NCI-H2107 treated with DMSO at 0.1 percent for 48 hours (cell line): Measurements from ENCODE around the gene RANBP10.
A peak's percentile ranks its signal among the peaks of the same experiment; 100 is the strongest.

ENCODE experiments used
- DNase-seq: peaks from one replicate; lab custom pipeline; 2025; ENCODE audit not compliant: unreplicated experiment; lab: John Stamatoyannopoulos, UW

Gene RANBP10

DNA sequence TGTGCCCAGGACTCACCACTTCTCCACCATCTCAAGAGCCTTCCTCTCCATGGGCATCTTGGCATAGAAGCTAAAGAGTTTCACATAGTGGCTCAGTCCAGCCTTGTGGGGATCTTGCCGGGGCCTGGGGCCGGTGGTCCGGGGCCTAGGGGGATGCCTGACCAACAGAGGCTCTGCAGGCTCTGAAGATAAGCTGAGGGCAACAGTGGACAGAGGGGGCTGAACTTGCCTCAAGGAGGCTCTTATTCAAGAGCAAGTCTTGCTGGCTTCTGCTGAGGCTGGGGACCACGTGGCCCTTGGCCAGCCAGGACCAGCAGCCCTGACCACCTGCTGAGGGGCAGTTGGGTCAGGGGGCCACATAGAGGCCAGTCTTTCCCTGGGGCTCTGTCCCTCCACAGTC is 22.3 kb upstream of the RANBP10 start:
- DNase-seq: no peak

DNA sequence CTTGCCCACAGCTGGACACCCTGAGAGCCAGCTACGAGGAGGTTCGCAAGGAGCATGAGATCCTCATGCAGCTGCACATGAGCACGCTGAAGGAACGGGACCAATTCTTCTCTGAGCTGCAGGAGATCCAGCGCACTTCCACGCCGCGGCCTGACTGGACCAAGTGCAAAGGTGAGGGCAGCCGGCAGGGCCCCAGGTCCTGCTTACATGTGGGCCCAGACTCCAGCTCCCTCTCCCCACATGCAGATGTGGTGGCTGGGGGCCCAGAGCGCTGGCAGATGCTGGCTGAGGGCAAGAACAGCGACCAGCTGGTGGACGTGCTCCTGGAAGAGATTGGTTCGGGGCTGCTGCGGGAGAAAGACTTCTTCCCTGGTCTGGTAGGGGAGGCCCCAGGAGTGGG is 19.5 kb upstream of the RANBP10 start:
- no peak for DNase-seq

DNA sequence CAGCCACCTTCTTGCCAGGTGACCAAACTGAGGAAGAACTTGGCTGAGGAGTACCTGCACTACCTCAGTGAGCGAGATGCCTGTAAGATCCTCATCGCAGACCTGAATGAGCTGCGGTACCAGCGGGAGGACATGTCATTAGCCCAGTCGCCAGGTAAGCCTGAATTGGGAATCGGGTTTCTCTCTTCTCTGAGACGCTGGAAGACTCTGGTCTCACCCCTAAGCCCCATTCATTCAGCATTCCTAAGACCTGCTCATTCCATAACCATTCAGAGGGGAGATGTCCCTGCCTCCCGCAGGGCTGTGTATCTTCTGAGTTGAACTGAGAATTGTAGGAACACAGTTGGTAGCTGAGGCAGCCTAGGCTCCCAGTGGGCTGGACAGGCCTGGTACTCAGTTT is 18.8 kb upstream of the RANBP10 start:
- DNase-seq: no peak

DNA sequence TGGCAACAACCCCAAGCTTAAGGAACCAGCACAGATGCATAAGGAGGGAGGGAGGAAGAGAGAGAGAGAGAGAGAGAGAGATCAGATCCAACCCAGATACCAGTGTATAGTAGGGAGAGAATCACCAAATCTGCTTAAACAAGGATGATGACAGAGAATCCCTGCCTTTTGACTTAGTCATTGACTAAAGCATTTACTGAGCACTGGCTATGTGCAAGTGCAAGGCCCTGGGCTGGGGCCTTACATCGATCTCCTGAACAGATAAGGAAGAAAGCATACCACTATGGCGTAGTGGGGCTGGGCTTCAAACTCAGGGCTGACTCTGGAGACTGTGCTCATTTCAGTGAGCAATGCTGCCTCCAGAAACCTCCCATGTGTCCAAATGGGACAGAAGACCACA is 16.2 kb upstream of the RANBP10 start:
- no peak for DNase-seq

DNA sequence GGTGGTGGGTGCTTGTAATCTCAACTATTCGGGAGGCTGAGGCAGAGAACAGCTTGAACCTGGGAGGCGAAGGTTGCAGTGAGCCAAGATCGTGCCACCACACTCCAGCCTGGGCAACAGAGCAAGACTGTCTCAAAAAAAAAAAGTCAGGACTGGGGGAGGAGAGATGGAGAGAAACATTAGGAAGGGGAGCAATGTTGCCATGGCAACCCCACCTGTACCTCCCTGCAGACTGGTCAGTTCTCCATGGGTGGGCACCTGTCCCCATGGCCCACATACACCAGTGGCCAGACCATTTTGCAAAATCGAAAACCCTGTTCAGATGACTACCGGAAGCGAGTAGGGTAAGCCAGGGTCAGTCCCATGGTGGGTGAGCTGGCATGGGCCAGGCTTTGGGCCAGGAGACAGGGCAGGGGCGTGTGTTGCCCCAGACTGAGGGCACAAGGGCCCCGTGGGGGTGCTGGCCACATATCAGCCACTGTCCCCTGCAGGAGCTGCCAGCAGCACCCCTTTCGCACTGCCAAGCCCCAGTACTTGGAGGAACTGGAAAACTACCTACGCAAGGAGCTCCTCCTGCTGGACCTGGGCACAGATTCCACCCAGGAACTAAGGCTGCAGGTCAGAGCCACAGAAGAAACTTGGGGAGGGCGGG is 14.4 kb upstream of the RANBP10 start:
- no peak for DNase-seq

DNA sequence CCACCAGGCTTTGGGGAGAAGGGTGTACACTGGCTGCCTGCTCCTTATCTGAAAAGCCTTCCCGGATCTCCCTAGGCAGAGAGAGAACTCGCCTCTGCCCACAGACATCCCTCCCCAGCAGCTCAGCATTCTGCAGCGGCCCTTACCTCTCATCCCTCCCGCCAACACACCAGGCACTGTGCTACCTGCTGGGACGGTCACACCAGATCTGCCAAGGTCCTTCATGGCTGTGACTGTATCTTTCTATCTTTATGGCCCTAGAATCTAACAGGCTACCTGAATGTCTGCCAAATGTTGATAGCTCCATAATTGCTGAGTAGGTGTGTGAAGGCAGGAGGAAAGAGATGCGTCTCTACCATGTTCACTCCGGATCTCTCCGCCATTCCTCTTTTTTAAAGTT is 8.2 kb upstream of the RANBP10 start:
- DNase-seq: no peak

DNA sequence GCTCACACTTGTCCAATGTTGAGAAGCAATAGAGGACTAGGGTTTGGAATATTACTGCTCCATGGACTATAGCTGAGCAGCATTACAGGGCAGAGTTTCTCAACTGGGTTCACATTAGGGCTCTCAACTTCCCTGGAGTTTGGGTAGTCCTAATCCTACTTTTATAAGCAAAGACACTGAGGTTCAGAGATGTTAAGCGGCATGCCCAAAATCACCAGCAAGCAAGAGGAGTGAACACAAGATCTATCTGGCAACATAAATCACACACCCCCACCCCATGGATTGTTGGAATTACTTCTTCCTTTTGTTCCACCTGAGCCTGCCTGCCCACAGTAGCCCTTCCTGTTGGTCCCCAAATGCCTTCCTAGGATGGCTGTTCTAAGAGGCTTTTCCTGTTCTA is 5.5 kb upstream of the RANBP10 start:
- no peak for DNase-seq

DNA sequence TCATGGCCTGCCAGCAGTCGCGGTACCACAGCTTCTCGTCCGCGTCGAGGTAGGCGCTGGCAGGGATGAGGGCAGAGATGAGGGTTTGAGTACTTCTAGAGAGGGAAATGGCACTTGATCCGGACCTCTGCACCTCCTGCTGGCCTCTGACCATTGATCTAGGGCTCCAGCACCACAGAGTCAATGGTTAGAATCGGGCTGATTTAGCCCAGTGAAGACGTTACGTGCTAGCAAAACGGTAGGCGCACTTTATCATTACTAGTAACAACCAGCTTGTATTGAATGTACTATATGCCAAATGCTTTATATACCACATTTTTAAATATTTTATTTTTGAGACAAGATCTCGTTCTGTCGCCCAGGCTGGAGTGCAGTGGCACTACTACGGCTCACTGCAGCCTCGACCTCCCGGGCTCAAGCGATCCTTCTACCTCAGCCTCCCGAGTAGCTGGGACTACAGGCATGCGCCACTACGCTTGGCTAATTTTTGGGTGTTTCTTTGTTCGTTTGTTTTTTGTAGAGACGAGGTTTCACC is 855 bp upstream of the RANBP10 start:
- DNase-seq: no peak

DNA sequence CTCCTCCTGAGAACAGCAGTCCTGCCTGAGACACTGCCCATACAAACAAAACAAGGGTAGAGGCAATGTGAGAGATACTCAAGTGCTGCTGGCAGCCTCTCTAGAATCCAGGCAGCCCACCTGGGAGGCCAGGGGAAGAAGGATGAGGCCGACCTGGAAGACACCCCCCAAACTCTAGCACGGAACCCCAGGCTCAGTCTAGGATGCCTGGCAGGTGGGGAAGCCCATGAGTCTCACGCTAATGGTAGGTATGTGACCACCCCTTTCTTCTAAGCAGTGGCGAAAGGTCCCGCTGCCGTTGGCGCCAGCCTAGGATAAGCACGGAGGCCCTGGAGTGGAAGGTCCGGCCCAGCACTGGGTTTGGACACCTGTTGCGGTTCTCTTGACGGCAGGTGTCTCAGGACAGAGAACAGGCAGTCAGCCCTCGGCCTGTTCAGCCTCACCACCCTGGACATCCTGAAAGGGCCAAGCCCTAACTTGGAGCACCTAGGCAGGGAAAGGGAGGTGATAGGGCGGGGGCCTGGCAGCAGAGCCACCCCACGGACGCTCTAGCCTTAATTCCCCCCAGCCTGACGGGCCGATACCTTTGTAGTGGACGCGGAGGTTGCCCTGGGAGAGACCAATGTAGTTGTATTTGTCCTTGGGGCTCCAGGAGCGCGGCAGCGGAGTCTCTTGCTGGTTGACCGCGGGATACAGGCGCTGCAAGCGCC is 487 bp downstream of the RANBP10 start:
- DNase-seq: no peak

DNA sequence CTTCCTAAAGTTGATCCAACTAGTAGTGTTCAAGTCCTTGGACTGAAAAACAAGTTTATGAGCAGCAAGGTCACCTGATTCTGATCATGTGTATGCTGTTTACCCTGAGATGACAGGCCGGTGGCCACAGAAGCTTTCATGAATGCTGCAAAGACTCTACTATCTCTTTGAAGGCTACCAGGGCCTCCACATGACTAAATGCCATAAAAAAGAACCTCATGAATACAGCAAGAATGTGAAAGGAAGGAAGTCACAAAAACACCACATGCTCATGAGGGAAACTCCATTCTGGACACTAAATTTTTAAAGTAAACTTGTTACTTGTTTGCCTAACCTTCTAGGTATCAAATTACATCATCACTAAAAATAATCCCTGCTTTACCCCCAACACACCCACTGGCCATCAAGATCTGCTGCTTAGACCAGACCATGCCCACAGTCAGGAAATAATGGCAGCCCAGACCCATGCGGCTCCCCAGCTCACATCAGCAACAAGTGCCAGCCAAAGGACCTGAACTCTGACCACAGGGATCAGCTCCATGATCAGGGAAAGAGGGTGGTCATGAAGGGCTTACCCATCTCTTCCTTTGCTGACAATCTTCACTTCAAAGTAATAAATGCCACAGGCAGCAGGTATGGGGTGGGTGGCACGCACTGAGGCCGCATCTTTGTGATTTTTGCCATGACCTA is 1.4 kb downstream of the RANBP10 start:
- no peak for DNase-seq

DNA sequence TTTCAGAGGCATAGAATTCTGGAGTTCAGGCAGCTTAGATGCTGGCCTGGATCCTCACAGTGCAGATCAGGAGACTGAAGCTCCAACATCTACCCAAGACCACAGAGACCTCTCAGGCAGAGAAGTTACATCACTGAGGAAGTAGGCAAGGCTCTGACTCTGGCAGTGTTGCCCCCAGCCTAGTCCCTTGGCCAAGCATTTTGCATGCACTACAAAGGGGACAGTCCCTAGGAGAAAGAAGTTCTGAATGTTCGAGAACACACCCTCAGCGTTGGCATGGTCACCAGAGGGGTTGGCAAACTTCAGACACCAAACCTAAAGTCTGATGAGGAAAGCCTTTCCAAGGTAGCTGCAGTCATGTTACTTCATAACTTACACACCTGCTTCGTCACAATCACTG is 2.5 kb downstream of the RANBP10 start:
- no peak for DNase-seq

DNA sequence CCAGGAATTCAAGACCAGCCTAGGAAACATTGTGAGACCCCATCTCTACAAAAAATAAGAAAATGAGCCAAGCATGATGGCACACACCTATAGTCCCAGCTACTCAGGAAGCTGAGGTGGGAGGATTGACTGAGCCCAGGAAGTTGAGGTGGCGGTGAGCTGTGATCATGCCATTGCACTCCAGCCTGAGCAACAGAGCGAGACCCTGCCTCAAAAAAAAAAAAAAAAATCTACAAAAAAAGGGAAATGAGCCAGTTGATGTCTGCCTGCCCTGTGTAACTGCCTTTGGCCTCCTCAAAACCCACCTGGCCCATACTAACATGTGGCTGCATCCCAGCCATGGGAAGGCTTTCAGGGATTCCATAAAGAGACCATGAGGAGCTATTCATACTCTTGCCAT is 4.5 kb downstream of the RANBP10 start:
- no peak for DNase-seq

DNA sequence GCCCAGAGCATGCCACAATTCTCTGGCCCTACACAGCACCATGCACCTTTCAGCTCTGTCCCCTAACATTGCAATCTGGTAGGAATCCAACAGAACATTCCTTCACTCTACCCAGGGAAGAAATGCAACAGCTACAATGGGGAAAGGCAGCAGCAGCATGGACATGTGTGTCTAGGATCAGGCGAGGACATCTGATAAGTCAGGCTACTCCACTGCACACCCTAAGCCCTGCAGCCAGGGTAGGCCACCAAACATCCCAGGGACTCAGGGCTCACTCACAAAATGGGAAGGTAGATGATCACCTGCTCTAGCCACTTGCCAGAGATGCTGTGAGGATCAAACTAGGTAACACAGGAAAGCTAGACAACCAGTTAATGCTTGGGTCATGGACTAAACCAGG is 5.1 kb downstream of the RANBP10 start:
- DNase-seq: no peak

DNA sequence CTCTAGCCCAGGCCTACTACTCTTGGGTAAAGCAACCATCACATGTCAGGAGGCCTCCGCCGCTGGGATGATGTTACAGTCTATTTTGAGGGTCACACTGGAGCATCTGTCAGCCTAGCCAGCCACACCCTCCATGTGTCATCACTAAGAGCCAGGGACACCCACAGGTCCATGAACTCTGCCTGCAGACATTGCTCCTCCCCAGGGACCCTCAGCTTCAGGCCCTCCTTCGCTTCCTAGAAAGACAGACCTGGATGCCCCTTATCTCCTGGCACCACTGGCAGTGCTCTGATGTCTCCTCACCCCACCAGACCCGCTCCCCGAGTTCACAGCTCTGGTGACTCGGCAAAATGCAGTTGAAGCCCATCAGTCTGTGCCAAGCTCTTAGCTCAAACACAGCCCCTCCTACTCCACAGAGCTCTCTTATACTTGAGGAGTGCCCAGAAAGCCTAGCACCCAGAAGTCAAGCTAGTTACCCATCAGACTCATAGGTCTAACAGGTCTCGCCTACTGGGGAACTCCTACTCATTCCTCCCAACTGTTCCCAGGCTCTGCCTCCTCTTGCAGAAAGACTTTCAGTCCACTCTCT is 5.9 kb downstream of the RANBP10 start:
- DNase-seq: no peak

DNA sequence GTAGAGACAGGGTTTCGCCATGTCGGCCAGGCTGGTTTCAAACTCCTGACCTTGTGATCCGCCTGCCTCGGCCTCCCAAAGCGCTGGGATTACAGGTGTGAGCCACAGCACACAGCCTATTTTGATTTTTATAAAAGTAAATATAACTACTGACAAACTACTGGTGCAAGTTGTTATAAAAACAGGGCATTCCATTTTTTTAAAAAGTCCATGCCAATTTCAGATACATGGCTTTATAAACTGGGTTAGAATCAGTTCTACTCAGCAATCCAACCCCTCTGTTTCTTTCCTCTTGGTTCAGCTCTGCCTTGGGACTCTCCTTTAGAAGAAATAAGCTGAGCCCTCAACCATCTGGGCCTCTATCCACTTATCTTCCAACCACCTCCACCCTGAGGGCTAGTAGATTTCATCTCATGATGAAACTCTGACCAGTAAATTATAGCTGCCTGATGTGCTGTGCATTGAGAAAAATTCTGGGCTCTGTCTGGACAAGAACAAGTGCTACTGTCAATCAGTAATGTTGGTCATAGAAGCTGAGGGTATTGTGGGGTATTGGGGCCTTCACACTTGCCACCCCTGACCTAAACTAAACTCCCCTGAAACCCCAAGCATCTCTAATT is 10.2 kb downstream of the RANBP10 start:
- DNase-seq: no peak

DNA sequence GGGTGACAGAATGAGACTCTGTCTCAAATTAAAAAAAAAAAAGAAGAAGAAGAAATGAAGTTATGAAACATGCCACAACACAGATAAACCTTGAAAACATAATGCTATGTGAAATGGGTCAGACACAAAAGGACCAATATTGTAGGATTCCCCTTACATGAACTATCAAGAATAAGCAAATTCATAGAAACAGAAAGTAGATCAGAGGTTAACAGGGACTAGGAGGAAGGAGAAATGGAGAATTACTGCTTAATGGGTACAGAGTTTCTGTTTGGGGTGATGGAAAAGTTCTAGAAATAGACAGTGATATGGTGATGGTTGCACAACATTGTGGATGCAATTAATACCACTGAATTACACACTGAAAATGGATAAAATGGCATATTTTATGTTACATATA is 16.3 kb downstream of the RANBP10 start:
- no peak for DNase-seq

DNA sequence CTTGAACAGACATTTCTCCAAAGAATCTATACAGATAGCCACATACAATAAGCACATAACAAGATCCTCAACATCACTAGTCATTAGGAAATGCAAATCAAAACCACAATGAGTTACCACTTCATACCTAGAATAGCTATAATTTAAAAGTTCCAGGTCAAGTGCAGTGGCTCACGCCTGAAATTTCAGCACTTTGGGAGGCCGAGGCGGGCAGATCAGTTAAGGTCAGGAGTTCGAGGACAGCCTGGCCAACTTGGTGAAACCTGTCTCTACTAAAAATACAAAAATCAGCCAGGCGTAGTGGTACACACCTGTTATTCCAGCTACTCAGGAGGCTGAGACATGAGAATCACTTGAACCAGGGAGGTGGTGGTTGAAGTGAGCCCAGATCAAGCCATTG is 19.9 kb downstream of the RANBP10 start:
- DNase-seq: no peak

DNA sequence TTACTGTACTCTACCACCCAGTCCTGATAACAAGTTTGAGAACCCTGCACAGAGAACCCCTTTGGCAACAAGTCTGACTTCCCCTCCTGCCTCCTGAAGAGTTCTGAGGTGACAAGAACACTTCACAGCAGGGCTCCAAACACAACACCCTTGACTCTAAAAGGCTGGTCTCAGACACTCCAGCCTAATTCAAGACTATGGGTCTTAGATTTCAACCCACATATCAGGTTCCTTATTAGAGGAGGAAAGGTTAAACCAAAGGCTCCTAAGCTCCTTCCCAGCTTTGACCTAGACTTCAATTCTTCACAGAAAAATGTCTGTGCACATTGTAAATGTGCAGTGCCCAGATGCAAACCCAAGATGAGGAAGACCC is 23.0 kb downstream of the RANBP10 start:
- peak; percentile 57 for DNase-seq

DNA sequence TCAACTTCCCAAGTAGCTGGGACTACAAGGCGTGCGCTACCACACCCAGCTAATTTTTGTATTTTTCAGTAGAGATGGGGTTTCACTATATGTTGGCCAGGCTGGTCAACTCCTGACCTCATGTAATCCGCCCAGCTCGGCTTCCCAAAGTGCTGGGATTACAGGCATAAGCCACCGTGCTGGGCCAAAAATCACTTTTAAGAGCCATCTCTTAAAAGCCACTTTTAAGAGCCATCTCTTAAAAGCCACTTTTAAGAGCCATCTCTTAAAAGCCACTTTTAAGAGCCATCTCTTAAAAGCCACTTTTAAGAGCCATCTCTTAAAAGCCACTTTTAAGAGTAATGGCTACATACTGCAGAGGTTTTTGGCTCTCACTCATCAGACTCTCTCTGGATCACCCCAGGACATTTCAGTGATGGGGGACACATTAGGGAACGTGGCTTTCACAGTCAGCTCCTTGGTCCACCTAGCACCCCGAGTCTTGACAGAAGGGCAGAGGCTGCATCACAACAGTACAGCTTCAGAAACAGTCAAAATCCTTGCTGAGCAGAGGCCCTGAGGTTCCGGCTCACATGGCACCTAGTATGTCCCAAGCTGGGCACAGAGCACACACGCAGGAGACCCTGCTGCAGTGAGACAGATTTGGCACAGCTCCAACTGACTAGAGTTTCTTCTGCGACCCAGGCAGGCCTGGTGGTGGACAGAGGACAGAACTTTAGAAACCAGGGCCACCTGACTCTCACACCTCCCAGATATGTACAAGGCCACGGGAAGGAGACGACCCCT is 23.6 kb downstream of the RANBP10 start:
- peak; percentile 33 for DNase-seq

DNA sequence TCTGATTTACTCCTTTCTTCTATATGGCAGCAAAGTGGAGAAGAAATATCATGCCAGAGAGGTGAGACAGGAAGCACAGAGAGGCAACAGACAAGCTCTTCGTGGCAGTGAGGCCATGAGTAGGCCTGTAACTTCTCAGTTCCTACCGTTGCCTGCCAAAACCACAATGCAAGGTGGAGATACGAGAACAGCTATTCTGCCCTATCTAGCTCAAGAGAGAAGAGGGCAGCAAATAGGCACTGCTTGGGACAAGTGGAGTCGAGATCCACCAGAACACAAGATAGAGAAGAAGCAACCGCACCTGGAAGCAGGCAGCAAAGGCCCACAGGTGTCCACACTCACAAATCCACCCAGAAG is 24.8 kb downstream of the RANBP10 start:
- peak; percentile 30 for DNase-seq
